Activated naive CD8-positive, alpha-beta T cell treated with anti-CD3 and anti-CD28 coated beads, Interleukin-2, amount 10 ng/mL, durations not matched to agents 7 days and 5 days (primary cell): Measurements from ENCODE around the gene DNM3. TPM values are rescaled to one million over a fixed set of nuclear protein-coding genes. Genes with fewer than 3 reads are reported as not detected.
"Not testable (repeated sequence)": the region's sequence is repeated elsewhere in the genome, so short reads cannot be mapped to it uniquely, and the experiment has no call there.

ENCODE experiments used
- ATAC-seq: fragments of 150-1000 bp; cut with Tn5 transposase; one replicate; pipeline ENCODE4 v1.10.0; 2021; ENCODE audit warnings: low read depth, moderate library complexity
- POLR2A ChIA-PET: fragments of 350-600 bp; sonication (Branson Sonifier 250); formaldehyde crosslinking; loops from one replicate; lab custom pipeline; 2021; ENCODE audit warnings: antibody characterized with exemption; lab: Charles Lee
- DNase-seq: peaks from one replicate; pipeline ENCODE4 v3.0.0; 2021
- H3K27ac Mint-ChIP-seq: one replicate; pipeline ENCODE4 v1.8.0; 2022; ENCODE audit warnings: mild to moderate bottlenecking, mixed read lengths
- H3K27me3 Mint-ChIP-seq: one replicate; pipeline ENCODE4 v1.8.0; 2022; ENCODE audit warnings: mild to moderate bottlenecking, moderate library complexity, mixed read lengths
- H3K36me3 Mint-ChIP-seq: one replicate; pipeline ENCODE4 v1.8.0; 2021; ENCODE audit warnings: mild to moderate bottlenecking, mixed read lengths
- H3K4me1 Mint-ChIP-seq: one replicate; pipeline ENCODE4 v1.8.0; 2021; ENCODE audit warnings: mixed read lengths
- H3K4me3 Mint-ChIP-seq: one replicate; pipeline ENCODE4 v1.8.0; 2022; ENCODE audit warnings: mild to moderate bottlenecking, moderate library complexity, mixed read lengths
- H3K9me3 Mint-ChIP-seq: one replicate; pipeline ENCODE4 v1.8.0; 2021; ENCODE audit warnings: mixed read lengths
- total RNA-seq, 2 experiments: library from RNA; stranded (reverse); gene quantifications; one replicate each; pipeline ENCODE4 v1.2.3, GENCODE V29; 2021

DNM3 gene
- total RNA-seq, 2 experiments from 2014 or later = 2.0 to 2.4 TPM

- ATAC-seq = no peak
- Mint-ChIP-seq H3K36me3 (peaks cover 16% of the 10 kb centered on the region), H3K27ac (no peak overlapping the region), H3K9me3 (peaks cover 5% of the 10 kb centered on the region), H3K4me1 (peaks cover 8% of the 10 kb centered on the region), H3K4me3 (no peak overlapping the region), H3K27me3 (no peaks in the 10 kb centered on the region)
- no peak for DNase-seq
- POLR2A ChIA-PET = interaction anchor here (0.6 kb wide), 1 partner anchor 25 kb away, joined by 3 read pairs; no protein-coding TSS in a partner anchor
Observed at GRCh38 chr1:172347416-172347815, 506.1 kb downstream of the DNM3 start.

- H3K27ac Mint-ChIP-seq = no peak overlapping the region
- no peak for ATAC-seq
- peaks cover 5% of the 10 kb centered on the region for H3K9me3 Mint-ChIP-seq
- POLR2A ChIA-PET = no interaction called here
- no peak for DNase-seq
- peaks cover 8% of the 10 kb centered on the region for H3K4me1 Mint-ChIP-seq
- no peak overlapping the region for H3K4me3 Mint-ChIP-seq
- peaks cover 16% of the 10 kb centered on the region for H3K36me3 Mint-ChIP-seq
- no peaks in the 10 kb centered on the region for H3K27me3 Mint-ChIP-seq
Observed at GRCh38 chr1:172350856-172351255, 509.6 kb downstream of the DNM3 start.

GRCh38 chr1:172351346-172351745 lies 510.0 kb downstream of the DNM3 start:
- Mint-ChIP-seq H3K4me3 (no peak overlapping the region), H3K36me3 (peaks cover 13% of the 10 kb centered on the region)
- POLR2A ChIA-PET = no interaction called here

GRCh38 chr1:172351754-172352161 lies 510.5 kb downstream of the DNM3 start:
- peaks cover 13% of the 10 kb centered on the region for H3K36me3 Mint-ChIP-seq
- H3K27ac Mint-ChIP-seq = no peak overlapping the region
- no peaks in the 10 kb centered on the region for H3K27me3 Mint-ChIP-seq

More at GRCh38 chr1:172351346-172351745, 510.0 kb downstream of the DNM3 start:
- peaks cover 8% of the 10 kb centered on the region for H3K4me1 Mint-ChIP-seq
- no peak for ATAC-seq
- no peak overlapping the region for H3K27ac Mint-ChIP-seq
- H3K9me3 Mint-ChIP-seq = peaks cover 2% of the 10 kb centered on the region
- no peak for DNase-seq
- no peaks in the 10 kb centered on the region for H3K27me3 Mint-ChIP-seq

GRCh38 chr1:172352435-172352834 lies 511.1 kb downstream of the DNM3 start:
- Mint-ChIP-seq H3K27ac (no peak overlapping the region), H3K4me3 (no peak overlapping the region)
- POLR2A ChIA-PET = no interaction called here

More at GRCh38 chr1:172351754-172352161, 510.5 kb downstream of the DNM3 start:
- DNase-seq (no peak), ATAC-seq (no peak)
- Mint-ChIP-seq H3K4me1 (peaks cover 8% of the 10 kb centered on the region), H3K4me3 (no peak overlapping the region), H3K9me3 (no peaks in the 10 kb centered on the region)
- POLR2A ChIA-PET = no interaction called here

GRCh38 chr1:172354291-172355274 lies 513.3 kb downstream of the DNM3 start:
- DNase-seq = no peak
- no peak overlapping the region for H3K4me3 Mint-ChIP-seq
- peaks cover 4% of the 10 kb centered on the region for H3K36me3 Mint-ChIP-seq
- ATAC-seq = no peak
- H3K9me3 Mint-ChIP-seq = no peaks in the 10 kb centered on the region
- POLR2A ChIA-PET = no interaction called here
- H3K27ac Mint-ChIP-seq = no peak overlapping the region
- no peaks in the 10 kb centered on the region for H3K27me3 Mint-ChIP-seq
- peaks cover 27% of the 10 kb centered on the region for H3K4me1 Mint-ChIP-seq

More at GRCh38 chr1:172352435-172352834, 511.1 kb downstream of the DNM3 start:
- DNase-seq (no peak), ATAC-seq (no peak)
- H3K36me3 Mint-ChIP-seq = peaks cover 8% of the 10 kb centered on the region
- no peaks in the 10 kb centered on the region for H3K27me3 Mint-ChIP-seq
- H3K9me3 Mint-ChIP-seq = no peaks in the 10 kb centered on the region
- H3K4me1 Mint-ChIP-seq = peaks cover 8% of the 10 kb centered on the region

- Mint-ChIP-seq H3K4me1 (peaks cover 29% of the 10 kb centered on the region), H3K27me3 (no peaks in the 10 kb centered on the region), H3K4me3 (no peak overlapping the region), H3K36me3 (no peaks in the 10 kb centered on the region), H3K27ac (no peak overlapping the region), H3K9me3 (no peaks in the 10 kb centered on the region)
- ATAC-seq (no peak), DNase-seq (no peak)
- POLR2A ChIA-PET = no interaction called here
Observed at GRCh38 chr1:172356620-172357019, 515.3 kb downstream of the DNM3 start.

GRCh38 chr1:172357753-172358385 lies 516.6 kb downstream of the DNM3 start:
- no peak for ATAC-seq
- no peak for DNase-seq
- POLR2A ChIA-PET = interaction anchor here (0.8 to 2.3 kb wide), 5 partner anchors 22 to 43 kb away, joined by 3 to 17 read pairs (median 4); no protein-coding TSS in a partner anchor
- Mint-ChIP-seq H3K27me3 (no peaks in the 10 kb centered on the region), H3K4me3 (peak overlapping the region; percentile 26), H3K9me3 (no peaks in the 10 kb centered on the region), H3K36me3 (no peaks in the 10 kb centered on the region), H3K27ac (peak overlapping the region; percentile 3), H3K4me1 (peaks cover 25% of the 10 kb centered on the region)

GRCh38 chr1:172359491-172359999 lies 518.2 kb downstream of the DNM3 start:
- Mint-ChIP-seq H3K36me3 (peaks cover 2% of the 10 kb centered on the region), H3K9me3 (peaks cover 1% of the 10 kb centered on the region), H3K27ac (peak overlapping the region; percentile 74), H3K4me1 (peaks cover 21% of the 10 kb centered on the region), H3K27me3 (no peaks in the 10 kb centered on the region), H3K4me3 (peak overlapping the region; percentile 65)
- POLR2A ChIA-PET = interaction anchor here (0.9 to 2.3 kb wide), 5 partner anchors 17 to 41 kb away, joined by 3 to 17 read pairs (median 4); no protein-coding TSS in a partner anchor
- ATAC-seq (no peak), DNase-seq (no peak)

- no peak overlapping the region for H3K4me3 Mint-ChIP-seq
- POLR2A ChIA-PET = interaction anchor here (0.6 to 2.9 kb wide), 2 partner anchors 34 to 242 kb away, joined by 4 to 9 read pairs; no protein-coding TSS in a partner anchor
- H3K27ac Mint-ChIP-seq = no peak overlapping the region
- peaks cover 2% of the 10 kb centered on the region for H3K36me3 Mint-ChIP-seq
- no peak for DNase-seq
- H3K4me1 Mint-ChIP-seq = peaks cover 21% of the 10 kb centered on the region
- peaks cover 4% of the 10 kb centered on the region for H3K9me3 Mint-ChIP-seq
- no peaks in the 10 kb centered on the region for H3K27me3 Mint-ChIP-seq
- ATAC-seq = no peak
Observed at GRCh38 chr1:172360511-172360910, 519.2 kb downstream of the DNM3 start.

- Mint-ChIP-seq H3K27ac (no peak overlapping the region), H3K36me3 (peaks cover 2% of the 10 kb centered on the region), H3K27me3 (no peaks in the 10 kb centered on the region), H3K4me1 (peaks cover 21% of the 10 kb centered on the region), H3K9me3 (peaks cover 4% of the 10 kb centered on the region), H3K4me3 (no peak overlapping the region)
- ATAC-seq (no peak), DNase-seq (no peak)
- POLR2A ChIA-PET = interaction anchor here (2.9 kb wide), 1 partner anchor 34 kb away, joined by 9 read pairs; no protein-coding TSS in a partner anchor
Observed at GRCh38 chr1:172360985-172361384, 519.7 kb downstream of the DNM3 start.

- no peak for DNase-seq
- Mint-ChIP-seq H3K27ac (no peak overlapping the region), H3K36me3 (peaks cover 16% of the 10 kb centered on the region), H3K27me3 (no peaks in the 10 kb centered on the region), H3K4me3 (no peak overlapping the region), H3K9me3 (peaks cover 16% of the 10 kb centered on the region), H3K4me1 (peaks cover 9% of the 10 kb centered on the region)
- ATAC-seq = no peak
- POLR2A ChIA-PET = no interaction called here
Observed at GRCh38 chr1:172363852-172364251, 522.6 kb downstream of the DNM3 start.

GRCh38 chr1:172371646-172372045 lies 530.3 kb downstream of the DNM3 start:
- peaks cover 13% of the 10 kb centered on the region for H3K9me3 Mint-ChIP-seq
- not testable (repeated sequence) for H3K27ac Mint-ChIP-seq, H3K4me3 Mint-ChIP-seq, H3K4me1 Mint-ChIP-seq, H3K27me3 Mint-ChIP-seq, DNase-seq, ATAC-seq, H3K36me3 Mint-ChIP-seq
- POLR2A ChIA-PET = interaction anchor here (0.6 kb wide), 1 partner anchor 24 kb away, joined by 3 read pairs; no protein-coding TSS in a partner anchor
